HG02981 (cell line): ENCODE data around the gene SCAF8.

Source experiments
- ATAC-seq: cut with Tn5 transposase; IDR thresholded peaks from one replicate; pipeline ENCODE4 v1.9.1; 2021; ENCODE audit warnings: mild to moderate bottlenecking, moderate library complexity; ENCODE audit not compliant: unreplicated experiment

Gene SCAF8

DNA sequence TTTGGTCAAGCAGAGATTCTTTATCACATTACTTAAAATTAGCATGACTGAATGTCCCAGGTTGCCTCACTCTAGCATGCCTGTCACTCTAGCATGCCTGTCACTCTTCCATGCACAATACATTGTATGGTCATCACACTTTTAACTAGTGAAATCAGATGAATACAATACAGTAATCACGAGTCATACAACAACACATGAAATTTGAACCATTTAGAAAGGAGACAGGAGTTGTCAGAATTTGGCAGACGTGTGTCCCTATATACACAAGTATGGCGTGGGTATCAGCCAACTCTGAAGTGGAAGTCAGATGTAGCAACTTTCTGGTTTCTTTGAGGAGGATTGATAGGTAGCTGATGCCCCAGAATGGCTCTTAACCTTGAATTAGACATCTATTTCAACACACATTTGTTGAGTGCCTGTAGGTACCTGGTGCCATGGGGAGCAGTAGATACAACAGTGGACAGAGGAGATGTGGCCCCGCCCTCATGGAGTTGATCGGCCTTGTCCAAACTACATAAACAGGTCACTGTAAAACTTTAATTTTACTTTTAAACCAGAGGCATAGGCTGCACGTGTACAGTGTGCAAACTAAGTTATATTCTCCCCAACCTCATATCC, 145.8 kb downstream of the SCAF8 start:
- no peak for ATAC-seq

DNA sequence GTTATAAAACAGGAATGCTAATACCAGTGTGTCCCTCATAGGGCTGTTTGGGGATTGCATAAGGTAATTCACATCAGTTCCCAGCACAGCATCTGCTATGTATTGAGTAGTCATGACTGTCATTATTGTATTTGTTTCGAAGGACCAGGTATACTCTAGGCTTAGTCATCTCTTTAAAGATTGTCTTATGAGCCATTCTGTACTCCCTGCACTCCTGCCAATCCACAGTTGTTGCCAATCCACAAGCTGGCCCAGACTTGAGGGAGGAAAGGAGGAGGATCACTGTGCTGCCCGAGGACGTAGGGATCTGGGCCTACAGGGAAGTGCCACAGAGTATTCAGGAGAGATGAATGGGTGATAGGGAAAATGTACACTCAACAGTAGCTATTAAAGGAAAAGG, 148.9 kb downstream of the SCAF8 start:
- ATAC-seq: no peak
